HL-60 (cell line): Measurements from ENCODE around the gene RIC3.
A peak's percentile ranks its signal among the peaks of the same experiment; 100 is the strongest.

ENCODE experiments used
- DNase-seq, 2 experiments: peaks; one replicate each; pipeline ENCODE4 v3.0.0-alpha.2; 2010 to 2020; ENCODE audit warnings: low read depth in 1 of 2, low spot score in 1 of 2
- H3K27ac ChIP-seq: fragments of 250-450 bp; sonication (Bioruptor Pico); replicated peaks from 2 replicates; pipeline ENCODE4 v1.5.1; 2020; ENCODE audit warnings: mild to moderate bottlenecking, moderate library complexity
- H3K27me3 ChIP-seq: fragments of 250-450 bp; sonication (Bioruptor Pico); 2 replicates; pipeline ENCODE4 v1.5.1; 2021; ENCODE audit warnings: mild to moderate bottlenecking, moderate library complexity; ENCODE audit not compliant: insufficient read depth, poor library complexity, severe bottlenecking
- H3K4me3 ChIP-seq: replicated peaks from 2 replicates; pipeline ENCODE4 v1.5.1; 2011; ENCODE audit warnings: mild to moderate bottlenecking, control low read depth, low read length; ENCODE audit not compliant: insufficient read depth
- GABPA ChIP-seq: IDR thresholded peaks from 2 replicates; pipeline ENCODE4 v1.6.1; 2012; ENCODE audit warnings: low read depth
- POLR2AphosphoS5 ChIP-seq: IDR thresholded peaks from 2 replicates; pipeline ENCODE4 v1.6.1; 2012; ENCODE audit warnings: low read depth
- SPI1 ChIP-seq: IDR thresholded peaks from 2 replicates; pipeline ENCODE4 v1.6.1; 2012; ENCODE audit warnings: low read depth, mild to moderate bottlenecking, borderline replicate concordance
- TF ChIP-seq, protein P1 (sequence below): IDR thresholded peaks from one replicate; pipeline ENCODE4 v1.5.1; 2011; ENCODE audit warnings: low read length, control low read depth, inconsistent platforms; ENCODE audit not compliant: insufficient read depth
- TF ChIP-seq, protein P2 (sequence below): IDR thresholded peaks from 2 replicates; pipeline ENCODE4 v1.6.1; 2012; ENCODE audit warnings: low read depth; ENCODE audit not compliant: insufficient replicate concordance

The RIC3 gene

DNA sequence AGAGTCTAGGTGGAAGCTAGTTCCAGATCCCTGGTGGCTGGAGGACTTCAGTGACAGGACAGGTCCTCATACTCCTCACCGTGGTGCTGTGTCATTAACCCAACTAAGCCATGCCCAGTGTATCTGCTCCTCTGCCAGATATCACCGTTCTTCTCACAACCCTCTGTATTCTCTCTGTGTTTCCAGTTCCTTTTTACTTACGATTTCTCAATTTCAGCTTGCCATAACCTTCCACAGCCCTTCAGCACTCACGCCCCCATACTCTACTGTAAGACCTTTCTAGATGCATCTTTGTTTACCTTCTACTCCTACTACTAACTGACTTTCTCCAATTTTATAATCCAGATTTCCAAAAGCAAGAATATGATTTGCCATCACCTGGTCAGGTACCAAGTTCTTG, 26.1 kb upstream of the RIC3 start:
- no peak for DNase-seq
- TF ChIP-seq, protein P1, sequence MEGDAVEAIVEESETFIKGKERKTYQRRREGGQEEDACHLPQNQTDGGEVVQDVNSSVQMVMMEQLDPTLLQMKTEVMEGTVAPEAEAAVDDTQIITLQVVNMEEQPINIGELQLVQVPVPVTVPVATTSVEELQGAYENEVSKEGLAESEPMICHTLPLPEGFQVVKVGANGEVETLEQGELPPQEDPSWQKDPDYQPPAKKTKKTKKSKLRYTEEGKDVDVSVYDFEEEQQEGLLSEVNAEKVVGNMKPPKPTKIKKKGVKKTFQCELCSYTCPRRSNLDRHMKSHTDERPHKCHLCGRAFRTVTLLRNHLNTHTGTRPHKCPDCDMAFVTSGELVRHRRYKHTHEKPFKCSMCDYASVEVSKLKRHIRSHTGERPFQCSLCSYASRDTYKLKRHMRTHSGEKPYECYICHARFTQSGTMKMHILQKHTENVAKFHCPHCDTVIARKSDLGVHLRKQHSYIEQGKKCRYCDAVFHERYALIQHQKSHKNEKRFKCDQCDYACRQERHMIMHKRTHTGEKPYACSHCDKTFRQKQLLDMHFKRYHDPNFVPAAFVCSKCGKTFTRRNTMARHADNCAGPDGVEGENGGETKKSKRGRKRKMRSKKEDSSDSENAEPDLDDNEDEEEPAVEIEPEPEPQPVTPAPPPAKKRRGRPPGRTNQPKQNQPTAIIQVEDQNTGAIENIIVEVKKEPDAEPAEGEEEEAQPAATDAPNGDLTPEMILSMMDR = no peak
- 0 out of 2 replicates have a peak, but pooled peaks have one; percentile 3 for TF ChIP-seq SPI1
- no peak overlapping the region for H3K4me3 ChIP-seq
- H3K27ac ChIP-seq = no peak overlapping the region
- H3K27me3 ChIP-seq = no peaks in the 10 kb centered on the region

DNA sequence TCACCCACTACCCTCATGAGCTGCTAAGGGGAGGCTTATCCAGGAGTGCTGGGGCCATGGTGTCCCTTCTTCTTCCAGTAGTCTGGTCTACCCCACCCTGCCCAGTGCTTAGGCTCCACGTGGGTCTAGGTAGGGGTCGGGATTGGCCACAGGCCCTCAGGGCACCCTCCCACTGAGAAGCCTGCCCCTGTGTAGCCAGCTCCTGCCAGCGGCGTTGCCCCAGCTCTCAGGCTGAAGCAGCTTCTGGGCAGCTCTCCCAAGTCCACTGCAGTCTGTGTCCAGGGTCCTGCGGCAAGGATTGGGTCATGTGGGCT, 24.0 kb upstream of the RIC3 start:
- TF ChIP-seq, protein P2, sequence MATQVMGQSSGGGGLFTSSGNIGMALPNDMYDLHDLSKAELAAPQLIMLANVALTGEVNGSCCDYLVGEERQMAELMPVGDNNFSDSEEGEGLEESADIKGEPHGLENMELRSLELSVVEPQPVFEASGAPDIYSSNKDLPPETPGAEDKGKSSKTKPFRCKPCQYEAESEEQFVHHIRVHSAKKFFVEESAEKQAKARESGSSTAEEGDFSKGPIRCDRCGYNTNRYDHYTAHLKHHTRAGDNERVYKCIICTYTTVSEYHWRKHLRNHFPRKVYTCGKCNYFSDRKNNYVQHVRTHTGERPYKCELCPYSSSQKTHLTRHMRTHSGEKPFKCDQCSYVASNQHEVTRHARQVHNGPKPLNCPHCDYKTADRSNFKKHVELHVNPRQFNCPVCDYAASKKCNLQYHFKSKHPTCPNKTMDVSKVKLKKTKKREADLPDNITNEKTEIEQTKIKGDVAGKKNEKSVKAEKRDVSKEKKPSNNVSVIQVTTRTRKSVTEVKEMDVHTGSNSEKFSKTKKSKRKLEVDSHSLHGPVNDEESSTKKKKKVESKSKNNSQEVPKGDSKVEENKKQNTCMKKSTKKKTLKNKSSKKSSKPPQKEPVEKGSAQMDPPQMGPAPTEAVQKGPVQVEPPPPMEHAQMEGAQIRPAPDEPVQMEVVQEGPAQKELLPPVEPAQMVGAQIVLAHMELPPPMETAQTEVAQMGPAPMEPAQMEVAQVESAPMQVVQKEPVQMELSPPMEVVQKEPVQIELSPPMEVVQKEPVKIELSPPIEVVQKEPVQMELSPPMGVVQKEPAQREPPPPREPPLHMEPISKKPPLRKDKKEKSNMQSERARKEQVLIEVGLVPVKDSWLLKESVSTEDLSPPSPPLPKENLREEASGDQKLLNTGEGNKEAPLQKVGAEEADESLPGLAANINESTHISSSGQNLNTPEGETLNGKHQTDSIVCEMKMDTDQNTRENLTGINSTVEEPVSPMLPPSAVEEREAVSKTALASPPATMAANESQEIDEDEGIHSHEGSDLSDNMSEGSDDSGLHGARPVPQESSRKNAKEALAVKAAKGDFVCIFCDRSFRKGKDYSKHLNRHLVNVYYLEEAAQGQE = no peak
- TF ChIP-seq SPI1 = no peak
- no peak for TF ChIP-seq POLR2AphosphoS5
- no peak for TF ChIP-seq GABPA
- TF ChIP-seq, protein P1 = no peak
- DNase-seq = no peak
- no peak overlapping the region for H3K27ac ChIP-seq
- no peaks in the 10 kb centered on the region for H3K27me3 ChIP-seq
- no peak overlapping the region for H3K4me3 ChIP-seq

DNA sequence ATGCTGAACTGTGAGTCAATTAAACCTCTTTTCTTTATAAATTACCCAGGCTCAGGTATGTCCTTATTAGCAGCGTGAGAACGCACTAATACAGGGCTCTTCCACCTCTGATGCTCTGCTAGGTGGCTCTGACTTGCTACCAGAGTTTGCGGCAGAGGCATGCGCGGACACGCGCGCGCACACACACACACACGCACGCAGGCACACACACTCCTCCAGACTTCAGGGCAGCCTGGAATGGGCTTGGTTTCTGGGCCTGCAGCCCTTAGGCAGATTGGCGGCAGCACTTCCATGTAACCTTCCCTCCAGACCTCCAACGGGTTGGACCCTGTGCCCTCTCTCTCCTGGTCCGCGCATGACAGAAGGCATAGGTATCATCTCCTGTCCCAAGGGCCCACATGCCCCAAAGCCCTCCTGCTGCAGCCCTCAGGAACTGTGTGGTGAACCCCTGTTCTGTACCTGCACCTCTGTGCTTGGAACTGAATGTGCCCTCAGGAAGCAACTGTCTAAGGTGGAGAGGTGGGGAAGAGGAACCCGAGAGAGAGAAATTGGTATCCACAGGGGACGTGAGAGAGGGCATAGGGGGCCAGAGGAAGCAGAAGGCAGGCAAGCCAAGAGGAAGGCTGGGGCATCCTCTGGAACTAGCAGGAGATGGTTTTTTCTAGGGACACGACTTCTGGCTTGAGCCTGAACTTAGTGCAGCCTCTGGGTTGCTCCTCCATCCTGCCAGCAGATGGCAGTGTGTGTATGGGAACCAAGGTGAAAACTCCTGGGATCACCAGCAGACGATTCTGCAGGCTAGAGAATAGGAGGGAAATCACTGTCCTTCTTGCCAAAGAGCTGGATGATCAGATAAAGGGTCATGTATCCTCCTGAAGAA, 23.4 kb upstream of the RIC3 start:
- TF ChIP-seq, protein P1 = peak; percentile 95
- TF ChIP-seq GABPA = no peak
- peak; percentile 14 to 53 for DNase-seq
- H3K4me3 ChIP-seq = no peak overlapping the region
- no peak overlapping the region for H3K27ac ChIP-seq
- no peaks in the 10 kb centered on the region for H3K27me3 ChIP-seq

DNA sequence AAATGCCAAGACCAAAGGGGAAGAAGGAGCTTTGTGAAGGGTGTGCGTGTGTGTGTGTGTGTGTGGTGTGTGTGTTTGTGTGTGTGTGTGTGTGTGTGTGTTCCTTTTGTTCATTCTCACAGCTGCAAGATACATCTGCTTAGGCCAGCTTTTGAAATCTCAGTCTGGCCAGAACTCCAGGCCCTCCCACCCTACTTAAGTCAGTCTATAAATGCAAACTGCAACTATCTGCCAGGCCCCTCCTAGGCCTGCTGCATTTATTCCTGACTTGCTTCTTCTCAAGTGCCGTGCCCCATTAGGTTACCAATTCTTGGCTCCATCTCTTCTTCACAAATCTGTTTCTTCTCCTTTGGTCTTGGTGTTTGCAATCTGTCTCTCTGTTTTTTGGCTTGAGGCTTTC, 21.6 kb upstream of the RIC3 start:
- DNase-seq = no peak
- Histone ChIP-seq H3K4me3 (no peak overlapping the region), H3K27me3 (no peaks in the 10 kb centered on the region), H3K27ac (no peak overlapping the region)
- TF ChIP-seq GABPA = no peak
- TF ChIP-seq, protein P1 = no peak
- TF ChIP-seq, protein P2 = no peak
- TF ChIP-seq POLR2AphosphoS5 = no peak
